CD4-positive, alpha-beta T cell treated with Interleukin-2 at 100 ng/mL for 4 hours (primary cell): ENCODE results near the gene SNAP91.

ENCODE experiments used
- DNase-seq: peaks from one replicate; pipeline ENCODE4 v3.0.0-alpha.2; 2020; ENCODE audit warnings: low spot score

The SNAP91 gene

DNA sequence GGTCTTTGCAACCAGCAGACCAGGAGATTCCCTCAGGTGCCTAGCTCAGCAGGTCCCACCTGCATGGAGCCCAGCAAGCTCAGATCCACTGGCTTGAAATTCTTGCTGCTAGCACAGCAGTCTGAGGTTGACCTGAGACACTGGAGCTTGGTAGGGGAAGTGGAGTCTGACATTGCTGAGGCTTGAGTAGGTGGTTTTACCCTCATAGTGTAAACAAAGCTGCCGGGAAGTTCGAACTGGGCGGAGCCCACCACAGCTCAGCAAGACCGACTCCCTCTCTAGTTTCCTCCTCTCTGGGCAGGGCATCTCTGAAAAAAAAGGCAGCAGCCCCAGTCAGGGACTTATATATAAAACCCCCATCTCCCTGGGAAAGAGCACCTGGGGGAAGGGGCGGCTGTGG, 162.3 kb downstream of the SNAP91 start:
- DNase-seq, result no peak

DNA sequence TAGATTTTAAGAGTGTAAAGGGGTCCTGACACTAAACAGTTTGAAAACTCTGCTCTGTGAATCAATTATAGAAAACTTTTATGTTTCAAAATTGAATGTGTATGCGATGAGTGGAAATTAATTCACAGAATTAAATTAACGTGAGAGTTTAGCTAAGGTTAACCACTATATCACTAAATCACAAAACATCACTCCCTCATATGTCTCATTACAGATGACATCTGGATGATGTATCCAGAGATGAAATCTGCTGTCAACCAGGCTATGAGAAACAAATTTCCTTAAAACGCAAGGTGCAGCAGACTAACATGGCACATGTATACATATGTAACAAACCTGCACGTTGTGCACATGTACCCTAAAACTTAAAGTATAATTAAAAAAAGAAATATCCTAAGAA, 169.2 kb downstream of the SNAP91 start:
- DNase-seq, result no peak

DNA sequence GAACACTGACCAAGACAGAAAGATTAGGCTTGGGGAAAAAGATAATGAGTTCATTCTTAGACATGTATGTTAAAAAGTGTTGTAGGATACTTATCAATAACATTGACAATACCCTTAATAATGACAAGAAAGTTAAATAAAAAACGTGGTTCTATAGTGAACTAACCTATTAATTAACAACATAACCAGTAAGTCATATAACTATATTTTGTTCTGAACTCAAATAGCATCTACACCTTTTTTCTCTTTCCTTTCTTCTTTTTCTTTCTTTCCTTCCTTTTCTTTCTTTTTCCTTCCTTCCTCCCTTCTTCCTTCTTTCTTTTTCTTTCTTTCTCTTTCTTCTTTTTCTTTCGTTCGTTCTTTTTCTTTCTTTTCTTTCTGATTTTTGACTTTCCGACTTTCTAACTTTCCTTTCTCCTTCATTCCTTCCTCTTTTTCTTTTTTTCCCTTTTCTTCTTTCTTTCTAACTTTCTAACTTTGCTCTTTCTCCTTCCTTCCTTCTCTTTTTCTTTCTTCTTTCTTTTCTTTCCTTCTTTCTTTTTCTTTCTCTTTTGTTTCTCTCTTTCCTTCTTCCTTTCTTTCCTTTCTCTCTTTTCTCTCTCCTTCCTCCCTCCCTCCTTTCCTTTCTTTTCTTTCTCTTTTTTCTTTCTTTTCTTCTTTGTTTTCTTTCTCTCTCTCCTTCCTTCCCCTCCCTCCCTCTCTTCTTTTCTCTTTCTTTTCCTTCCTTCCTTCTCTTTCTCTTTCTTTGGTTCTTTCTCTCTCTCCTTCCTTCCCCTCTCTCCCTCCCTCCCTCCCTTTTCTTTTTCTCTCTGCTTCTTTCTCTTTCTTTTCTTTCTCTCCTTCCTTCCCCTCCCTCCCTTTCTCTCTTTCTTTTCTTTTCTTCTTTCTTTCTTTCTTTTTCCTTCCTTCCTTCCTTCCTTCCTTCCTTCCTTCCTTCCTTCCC, 172.0 kb downstream of the SNAP91 start:
- DNase-seq, result no peak

DNA sequence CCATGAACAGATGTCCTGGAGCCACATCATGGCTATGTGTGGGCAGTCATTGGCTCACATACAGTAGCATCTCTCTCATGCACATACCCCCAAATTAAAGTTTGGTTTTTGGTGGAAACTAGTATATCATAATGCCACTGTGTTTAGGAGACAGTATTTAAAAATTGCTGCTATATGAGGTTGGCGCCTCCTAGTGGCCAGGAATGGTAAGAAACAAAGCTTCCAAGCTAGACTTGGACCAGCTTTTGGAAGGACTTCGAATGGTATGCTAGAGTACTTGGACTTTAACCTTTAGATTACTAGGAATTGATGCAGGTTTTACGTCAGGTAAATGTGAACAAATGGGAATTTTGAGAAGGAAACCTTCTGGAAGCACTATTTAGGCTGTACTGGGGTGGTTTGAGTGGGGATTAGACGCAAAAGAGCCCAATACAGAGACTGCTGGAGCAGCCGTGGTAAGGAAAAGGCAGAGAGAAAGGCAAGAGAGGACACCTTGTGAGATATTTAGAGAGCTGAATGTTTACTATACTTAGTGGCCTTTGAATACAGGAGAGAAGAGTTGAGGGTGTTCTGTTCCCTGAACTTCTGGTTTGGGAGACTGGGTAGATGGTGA, 172.8 kb downstream of the SNAP91 start:
- peak; percentile 54 for DNase-seq

DNA sequence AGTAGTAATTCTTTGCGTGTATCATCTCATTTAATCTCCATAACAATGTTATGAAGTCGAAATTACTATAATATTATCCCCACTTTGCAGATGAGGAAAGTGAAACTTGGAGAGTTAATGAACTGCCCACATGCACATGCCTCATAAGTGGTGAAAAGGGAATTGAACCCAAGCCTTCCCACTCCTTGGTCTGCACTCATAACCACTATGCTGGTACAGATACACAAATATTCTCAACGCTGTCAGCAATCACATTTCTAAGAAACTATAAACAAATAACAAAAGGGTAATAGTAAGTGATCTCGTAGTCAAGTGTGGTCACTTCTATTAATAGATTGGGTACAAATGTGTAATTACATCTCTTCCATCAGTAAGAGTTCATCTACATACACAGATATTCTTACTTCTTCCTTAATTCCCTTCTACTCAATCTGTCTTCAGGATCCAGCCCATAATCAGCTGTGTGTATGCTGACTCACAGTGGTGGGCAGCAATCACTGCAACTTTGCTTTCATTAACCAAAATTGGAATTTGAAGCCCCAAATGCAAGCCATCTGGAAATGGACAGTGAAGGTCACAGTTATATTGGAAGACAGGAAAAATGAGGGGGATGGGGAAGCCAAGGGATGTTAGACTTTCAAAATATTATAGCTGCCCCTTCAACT, 190.0 kb downstream of the SNAP91 start:
- no peak for DNase-seq

DNA sequence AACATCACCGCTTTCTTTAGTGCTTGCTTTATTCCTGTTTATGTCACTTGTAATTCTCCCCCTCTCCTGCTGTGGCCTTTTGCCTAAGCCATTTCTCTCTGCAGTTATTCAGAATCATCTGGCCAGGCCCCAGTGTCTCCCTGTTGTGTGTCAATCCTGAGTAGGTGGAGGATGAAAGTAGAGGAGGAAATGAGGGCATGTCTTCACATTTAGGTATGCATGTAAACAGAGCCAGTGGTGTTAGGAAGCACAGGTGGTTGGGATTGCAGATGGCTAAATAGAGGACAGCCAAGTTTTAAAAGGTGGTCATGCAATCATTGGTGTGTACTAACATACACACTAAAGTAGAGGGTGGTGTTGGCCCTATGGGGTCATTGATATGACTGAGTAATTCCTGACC, 191.4 kb downstream of the SNAP91 start:
- no peak for DNase-seq

DNA sequence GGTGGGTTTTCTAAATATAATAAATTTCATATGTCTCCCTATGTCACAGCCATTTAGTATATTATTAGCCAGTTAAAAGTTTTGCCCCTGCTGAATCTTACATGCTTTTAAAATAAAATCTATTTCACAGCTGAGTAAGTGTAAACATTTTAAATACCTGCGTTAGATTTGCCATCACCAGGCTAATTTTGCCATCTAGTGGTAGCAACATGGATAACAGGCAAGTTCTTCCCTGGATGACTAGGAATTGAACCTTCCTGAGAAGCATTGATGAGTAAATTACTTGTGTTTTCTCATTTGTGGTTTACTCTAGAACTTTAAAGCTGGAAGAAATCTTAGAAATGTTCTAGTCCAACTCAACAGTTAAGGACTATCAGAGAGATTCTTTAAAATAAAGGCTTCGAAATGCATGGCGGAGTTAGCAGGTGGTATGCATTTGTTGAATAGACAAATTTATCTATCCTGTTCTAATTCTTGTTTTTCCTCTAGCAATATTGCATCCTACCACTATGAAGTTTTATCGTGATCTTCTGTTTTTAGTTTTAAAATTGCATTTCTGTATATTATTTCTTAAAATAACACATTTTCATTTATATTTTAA, 193.9 kb downstream of the SNAP91 start:
- DNase-seq, result peak; percentile 53

DNA sequence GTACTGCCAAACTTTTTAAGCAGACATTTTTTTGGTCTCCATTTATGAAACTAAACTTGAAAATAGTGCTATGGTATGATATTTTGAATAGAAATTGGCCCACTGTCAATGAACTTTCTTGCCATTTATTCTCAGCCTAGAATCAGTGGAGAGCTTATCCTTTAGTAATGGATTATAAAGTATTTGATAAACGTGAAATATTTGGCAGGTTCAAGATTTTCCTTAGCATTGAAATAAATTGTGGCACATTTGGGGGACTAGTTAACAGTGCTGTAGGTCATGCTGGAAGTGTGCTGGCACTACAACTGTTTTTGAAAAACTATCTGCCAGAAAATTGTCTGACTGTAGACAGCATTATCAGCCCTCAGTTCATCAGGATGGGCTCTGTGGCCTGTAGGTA, 194.4 kb downstream of the SNAP91 start:
- no peak for DNase-seq

DNA sequence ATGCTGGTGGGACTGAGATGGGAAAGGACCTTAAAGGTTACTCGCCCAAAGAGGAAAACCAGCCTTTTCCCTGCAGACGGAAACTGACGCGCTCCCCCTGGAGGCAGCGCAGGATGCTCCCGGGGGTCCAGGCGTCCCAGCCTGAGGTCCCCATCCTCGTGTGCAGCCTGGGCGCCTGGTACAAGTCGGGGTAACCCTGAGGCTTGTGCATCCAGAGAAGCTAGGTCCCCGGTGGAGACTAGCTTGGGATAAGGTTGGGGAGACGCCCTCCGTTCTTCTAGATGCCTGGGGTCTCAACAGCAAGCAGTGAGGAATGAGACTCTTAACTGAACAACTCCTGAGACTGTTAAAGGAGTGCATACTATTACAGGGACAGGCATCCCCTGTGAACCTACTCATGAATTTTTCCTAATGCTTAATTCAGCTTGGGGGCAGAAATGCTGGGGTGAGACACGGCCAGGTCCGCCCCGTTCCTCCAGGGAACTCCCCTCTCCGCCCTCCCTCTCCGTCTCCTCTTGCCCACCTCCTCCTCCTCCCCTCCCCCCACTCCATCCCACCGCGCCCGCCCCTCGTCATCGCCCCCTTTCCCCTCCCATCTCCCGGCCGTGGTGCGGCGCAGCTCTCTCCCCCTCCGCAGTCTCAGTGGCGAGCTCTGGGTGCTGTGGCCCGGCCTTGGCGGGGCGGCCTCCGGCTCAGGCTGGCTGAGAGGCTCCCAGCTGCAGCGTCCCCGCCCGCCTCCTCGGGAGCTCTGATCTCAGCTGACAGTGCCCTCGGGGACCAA, 196.8 kb downstream of the SNAP91 start, which contains the start of gene PRSS35:
PRSS35 (plus strand) TSS at position 634 of the 781 bp plus-strand sequence. CDS start 10,908 bp downstream, outside the sequence.
- DNase-seq, result no peak

DNA sequence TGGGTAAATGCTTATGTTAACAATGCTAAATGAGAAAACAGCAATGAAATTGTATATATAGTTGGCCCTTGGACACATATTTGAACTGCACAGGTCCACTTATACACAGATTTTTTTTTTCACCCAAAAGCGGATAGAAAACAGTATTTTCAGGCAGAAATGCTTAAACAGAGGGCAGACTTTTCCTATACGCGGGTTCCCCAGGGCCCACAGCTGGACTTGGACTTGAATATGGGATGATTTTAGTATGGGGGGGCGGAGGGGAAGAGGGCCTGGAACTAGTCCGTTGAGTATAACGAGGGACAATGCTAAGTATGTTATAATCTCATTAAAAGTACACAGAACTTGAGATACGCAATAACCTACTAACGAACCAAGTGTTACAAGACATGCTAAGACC, 197.6 kb downstream of the SNAP91 start:
- DNase-seq, result no peak

DNA sequence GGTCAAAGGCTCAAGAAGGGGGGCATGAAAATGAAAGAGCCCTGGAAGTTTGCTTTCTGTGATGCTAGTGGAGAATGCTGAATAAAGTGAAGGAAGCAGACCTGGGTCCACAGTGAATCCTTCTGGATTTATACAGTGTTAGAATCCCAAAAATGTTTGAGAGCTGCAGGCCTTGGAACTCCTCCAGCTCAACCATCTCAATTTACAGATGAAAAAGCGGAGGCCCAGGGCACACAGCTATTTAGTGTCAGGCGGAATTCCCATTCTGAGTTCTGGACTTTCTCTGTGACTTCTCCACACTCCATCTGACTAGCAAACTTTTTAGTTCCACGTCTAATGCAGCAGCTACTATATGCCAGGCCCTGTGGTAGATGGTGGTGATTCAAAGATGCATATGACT, 198.1 kb downstream of the SNAP91 start:
- no peak for DNase-seq

DNA sequence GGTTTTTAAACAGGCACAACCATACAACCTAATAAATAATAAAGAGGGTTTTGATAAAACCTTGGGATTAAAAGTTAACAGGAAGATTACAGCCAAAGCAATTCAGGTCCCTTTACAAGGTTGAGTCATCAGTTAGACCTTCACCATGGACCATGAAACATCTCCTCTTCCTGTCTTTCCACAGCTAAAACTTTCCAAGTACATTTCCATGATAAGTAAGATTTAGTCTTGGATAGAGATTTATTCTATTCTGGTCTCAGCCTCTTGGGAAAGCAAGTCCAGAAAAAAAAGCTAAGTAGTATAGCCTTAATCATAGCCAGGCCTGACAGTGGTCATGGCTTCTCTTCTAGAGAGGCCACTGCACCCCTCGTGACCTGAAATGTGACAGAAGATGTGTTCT, 199.5 kb downstream of the SNAP91 start:
- DNase-seq, result no peak

DNA sequence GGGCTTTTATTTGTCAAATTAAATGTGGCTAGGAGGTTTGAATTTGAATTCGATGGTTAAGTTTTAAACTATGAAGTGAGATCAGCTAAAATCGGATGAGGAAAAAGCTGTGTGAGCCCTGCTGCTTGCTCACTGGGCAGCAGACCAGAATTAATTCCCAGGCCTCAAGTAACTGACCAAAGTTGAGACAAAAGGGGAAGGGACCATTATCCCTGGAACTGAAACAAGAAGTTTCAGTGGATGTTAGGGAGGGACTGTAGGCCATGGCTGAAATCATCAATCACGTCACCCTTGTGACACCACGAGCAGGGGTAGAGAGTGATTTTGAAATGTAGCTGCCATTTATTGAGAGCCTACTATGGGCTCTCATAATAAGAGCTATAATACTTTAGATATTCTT, 203.5 kb downstream of the SNAP91 start:
- no peak for DNase-seq
